SK-N-MC (cell line): Measurements from ENCODE around the gene SYNDIG1L.

ENCODE experiments used
- EZH2 ChIP-seq: fragments of 200-600 bp; sonication (generic); IDR thresholded peaks from one replicate; pipeline ENCODE4 v1.6.1; 2017; ENCODE audit warnings: antibody characterized with exemption
- POLR2AphosphoS5 ChIP-seq: IDR thresholded peaks from 2 replicates; pipeline ENCODE4 v1.6.1; 2012; ENCODE audit warnings: mild to moderate bottlenecking, low read depth, low read length, borderline replicate concordance

GRCh38 chr14:74413627-74414026, 12.4 kb downstream of the SYNDIG1L start:
- TF ChIP-seq EZH2 (no peak), POLR2AphosphoS5 (no peak)
